HCT116 (cell line): ENCODE measurements around the gene NSF. TPM values are rescaled to one million over a fixed set of nuclear protein-coding genes. Genes with fewer than 3 reads are reported as not detected.

Source experiments
- ATAC-seq: fragments of 200-7000 bp; cut with Tn5 transposase; 2 replicates; pipeline ENCODE4 v1.9.1; 2020; ENCODE audit warnings: mild to moderate bottlenecking, moderate library complexity
- BruUV-seq: library from RNA; stranded (reverse); fragments of 400-500 nt; replicated peaks from 2 replicates; lab custom pipeline; 2021; lab: Mats Ljungman, UMichigan
- CTCF ChIA-PET: fragments of 300-600 bp; sonication (Branson Sonifier 250); formaldehyde crosslinking; loops from one replicate; lab custom pipeline; 2021; ENCODE audit warnings: antibody characterized with exemption; lab: Charles Lee
- POLR2A ChIA-PET: fragments of 300-600, 350-600 bp; sonication (Branson Sonifier 250); formaldehyde crosslinking; loops from one replicate; lab custom pipeline; 2021; ENCODE audit warnings: antibody characterized with exemption; lab: Charles Lee
- RAD21 ChIA-PET, 2 experiments: fragments of 300-600 bp; sonication (Branson Sonifier 250); formaldehyde crosslinking; loops; one replicate each; lab custom pipeline; 2023; ENCODE audit warnings: low total read pairs in 2 of 2; ENCODE audit not compliant: uncharacterized antibody in 2 of 2, unreplicated experiment in 2 of 2, low non-redundant PET in 1 of 2; lab: Charles Lee
- DNase-seq: peaks from one replicate; pipeline ENCODE4 v3.0.0-alpha.2; 2010; ENCODE audit warnings: low read depth, low spot score
- H2AFZ ChIP-seq: fragments of 200-600 bp; shearing (Covaris generic), sonication (generic); 2 replicates; pipeline ENCODE4 v1.6.1; 2017; ENCODE audit warnings: low read depth, mixed run types, mixed read lengths, antibody characterized with exemption, low read length; ENCODE audit not compliant: poor library complexity, severe bottlenecking
- H3K27ac ChIP-seq: 2 replicates; pipeline ENCODE4 v1.5.1; 2012; ENCODE audit warnings: low read depth, low read length
- H3K27me3 ChIP-seq: fragments of 200-600 bp; sonication (generic); 2 replicates; pipeline ENCODE4 v1.6.1; 2016; ENCODE audit warnings: mixed run types, low read length, mixed read lengths; ENCODE audit not compliant: insufficient read depth
- H3K36me3 ChIP-seq, 2 experiments: fragments of 200-500 bp in 1 of 2; fragments of 200-600 bp in 1 of 2; sonication (Bioruptor generic) in 1 of 2; sonication (generic) in 1 of 2; 2 replicates each; pipeline versions ENCODE4 v1.5.1 to v1.6.1; 2014 to 2016; ENCODE audit warnings: low read length in 2 of 2, inconsistent platforms in 1 of 2, mixed read lengths in 1 of 2, mixed run types in 1 of 2; ENCODE audit not compliant: insufficient read depth in 2 of 2, control insufficient read depth in 1 of 2
- H3K4me1 ChIP-seq, 2 experiments: fragments of 200-600 bp in 1 of 2; sonication (generic) in 1 of 2; 2 replicates each; pipeline versions ENCODE4 v1.5.1 to v1.6.1; 2012 to 2017; ENCODE audit warnings: low read length in 2 of 2, inconsistent platforms in 1 of 2, mild to moderate bottlenecking in 1 of 2, mixed read lengths in 1 of 2, mixed run types in 1 of 2, moderate library complexity in 1 of 2; ENCODE audit not compliant: insufficient read depth in 2 of 2, control insufficient read depth in 1 of 2
- H3K4me2 ChIP-seq: fragments of 200-600 bp; sonication (generic); 2 replicates; pipeline ENCODE4 v1.6.1; 2017; ENCODE audit warnings: mixed run types, low read length, mixed read lengths
- H3K4me3 ChIP-seq, 2 experiments: fragments of 200-600 bp in 1 of 2; sonication (generic) in 1 of 2; replicated peaks in 1 of 2; 2 replicates each; pipeline ENCODE4 v1.5.1; 2011 to 2016; ENCODE audit warnings: low read length in 2 of 2, control low read depth in 1 of 2, low read depth in 1 of 2, mild to moderate bottlenecking in 1 of 2, mixed read lengths in 1 of 2, mixed run types in 1 of 2
- H3K79me2 ChIP-seq: fragments of 200-600 bp; sonication (generic); 2 replicates; pipeline ENCODE4 v1.6.1; 2017; ENCODE audit warnings: mild to moderate bottlenecking, mixed run types, low read length, moderate library complexity, mixed read lengths; ENCODE audit not compliant: insufficient read depth
- H3K9ac ChIP-seq: fragments of 200-600 bp; sonication (generic); 2 replicates; pipeline ENCODE4 v1.6.1; 2016; ENCODE audit warnings: low read length, mixed read lengths
- H3K9me2 ChIP-seq: fragments of 200-600 bp; sonication (generic), shearing (Covaris generic); 2 replicates; pipeline ENCODE4 v1.6.1; 2017; ENCODE audit warnings: mixed run types, mild to moderate bottlenecking, moderate library complexity; ENCODE audit not compliant: insufficient read depth
- H3K9me3 ChIP-seq, 2 experiments: fragments of 200-500 bp in 1 of 2; fragments of 200-600 bp in 1 of 2; sonication (Bioruptor generic) in 1 of 2; sonication (generic) in 1 of 2; 2 replicates each; pipeline ENCODE4 v1.6.1; 2014 to 2017; ENCODE audit warnings: low read length in 2 of 2, mixed read lengths in 2 of 2, inconsistent platforms in 1 of 2, low read depth in 1 of 2, mild to moderate bottlenecking in 1 of 2, mixed run types in 1 of 2, moderate library complexity in 1 of 2; ENCODE audit not compliant: control insufficient read depth in 1 of 2, insufficient read depth in 1 of 2
- H4K20me1 ChIP-seq: fragments of 200-600 bp; sonication (generic), shearing (Covaris generic); 2 replicates; pipeline ENCODE4 v1.6.1; 2017; ENCODE audit warnings: mixed run types, mild to moderate bottlenecking, moderate library complexity; ENCODE audit not compliant: insufficient read depth
- CBX3 ChIP-seq: IDR thresholded peaks from 2 replicates; pipeline ENCODE4 v1.6.1; 2012; ENCODE audit warnings: low read depth
- CEBPB ChIP-seq: IDR thresholded peaks from 2 replicates; pipeline ENCODE4 v1.6.1; 2012; ENCODE audit warnings: low read depth
- CTCF ChIP-seq, 3 experiments: fragments of 200-600 bp in 1 of 3; sonication (generic) in 1 of 3; IDR thresholded peaks in 2 of 3; conservative IDR thresholded peaks in 1 of 3; 2 replicates each; pipeline ENCODE4 v1.5.1; 2012 to 2017; ENCODE audit warnings: low read depth in 2 of 3, low read length in 2 of 3, antibody characterized with exemption in 1 of 3, borderline replicate concordance in 1 of 3, control low read depth in 1 of 3, mild to moderate bottlenecking in 1 of 3, mixed read lengths in 1 of 3, mixed run types in 1 of 3, moderate library complexity in 1 of 3; ENCODE audit not compliant: insufficient read depth in 1 of 3
- JUND ChIP-seq: IDR thresholded peaks from 2 replicates; pipeline ENCODE4 v1.6.1; 2012
- POLR2A ChIP-seq: IDR thresholded peaks from 2 replicates; pipeline ENCODE4 v1.7.0; 2011; ENCODE audit warnings: borderline replicate concordance; ENCODE audit not compliant: insufficient read depth, insufficient read length; ENCODE audit errors: extremely low read depth
- intact Hi-C: fragments of 100-400 bp; cut with micrococcal nuclease; formaldehyde crosslinking; loops from 2 replicates; pipeline ENCODE4 v1.10.0; 2022
- total RNA-seq: library from RNA; stranded (reverse); gene quantifications from one replicate; pipeline ENCODE4 v1.2.1, GENCODE V29; 2021; ENCODE audit not compliant: unreplicated experiment

The NSF gene
- total RNA-seq, 1 experiment from 2014 or later: 61.1 TPM

- BruUV-seq: no TSS peak
- no peak overlapping the region for H3K27ac ChIP-seq
- RAD21 ChIA-PET: no interaction called here
- intact Hi-C loops: no loop called here
- no peaks in the 10 kb centered on the region for H4K20me1 ChIP-seq
- POLR2A ChIA-PET: interaction anchor here (1.2 kb wide), 1 partner anchor 11 kb away, joined by 4 read pairs; no protein-coding TSS in a partner anchor
- no peak overlapping the region for H3K9ac ChIP-seq
- H3K36me3 ChIP-seq: no peaks in the 10 kb centered on the region
- no peak overlapping the region for H3K4me2 ChIP-seq
- no peak overlapping the region for H3K4me3 ChIP-seq
- TF ChIP-seq CEBPB (no peak), POLR2A (no peak), CTCF (IDR thresholded peaks at IDR 0.05 in 2 of 3, conservative IDR thresholded peaks at IDR 0.05 in 1 of 3; ENCODE audit: borderline replicate concordance in 1 of 3, insufficient read depth in 1 of 3, low read depth in 2 of 3, low read length in 2 of 3) (no peak), CBX3 (no peak), JUND (no peak)
- DNase-seq (no peak), ATAC-seq (no peak)
- CTCF ChIA-PET: no interaction called here
- H2AFZ ChIP-seq: no peak overlapping the region
- no peaks in the 10 kb centered on the region for H3K27me3 ChIP-seq
- H3K79me2 ChIP-seq: no peaks in the 10 kb centered on the region
- H3K9me2 ChIP-seq: no peaks in the 10 kb centered on the region
- peaks cover 0 to 4% of the 10 kb centered on the region in 2 experiments; a peak in 1 of 4 replicates for H3K4me1 ChIP-seq
- H3K9me3 ChIP-seq: no peaks in the 10 kb centered on the region
Measured at GRCh38 chr17:46805771-46806170, 215.3 kb downstream of the NSF start.

Other genes with a start within 250 kb of the NSF start
- gene ARL17B, start 228.9 kb upstream of the NSF start, total RNA-seq: 20.9 TPM
- 6.8 TPM for gene LRRC37A2, start 78.2 kb upstream of the NSF start, total RNA-seq
- gene ARL17A, start 11.0 kb upstream of the NSF start, total RNA-seq: 15.1 TPM
- gene WNT3, start 228.0 kb downstream of the NSF start, total RNA-seq: 5.5 TPM